Adrenal gland (tissue), 5 donors: ENCODE measurements around the gene TBC1D2B.

Experiments
- POLR2A ChIP-seq, 2 donors: fragments of 450-650 bp; IDR thresholded peaks; one replicate each; pipeline ENCODE4 v1.6.1; 2017; ENCODE audit warnings: antibody characterized with exemption in 2 of 2, mild to moderate bottlenecking in 2 of 2, moderate library complexity in 1 of 2
- TF ChIP-seq, protein P1 (sequence below), 6 experiments: fragments of 450-650 bp in 4 of 6; fragments of 200-600 bp in 2 of 6; sonication (generic) in 1 of 6; IDR thresholded peaks; 1 replicate in 5 of 6; 2 replicates in 1 of 6; pipeline versions ENCODE4 v1.5.1 to v1.8.0; 2016 to 2021; ENCODE audit warnings: antibody characterized with exemption in 6 of 6, mild to moderate bottlenecking in 2 of 6, moderate library complexity in 1 of 6
- donor health status: DM: no; HTN: no; CAD: no.

DNA sequence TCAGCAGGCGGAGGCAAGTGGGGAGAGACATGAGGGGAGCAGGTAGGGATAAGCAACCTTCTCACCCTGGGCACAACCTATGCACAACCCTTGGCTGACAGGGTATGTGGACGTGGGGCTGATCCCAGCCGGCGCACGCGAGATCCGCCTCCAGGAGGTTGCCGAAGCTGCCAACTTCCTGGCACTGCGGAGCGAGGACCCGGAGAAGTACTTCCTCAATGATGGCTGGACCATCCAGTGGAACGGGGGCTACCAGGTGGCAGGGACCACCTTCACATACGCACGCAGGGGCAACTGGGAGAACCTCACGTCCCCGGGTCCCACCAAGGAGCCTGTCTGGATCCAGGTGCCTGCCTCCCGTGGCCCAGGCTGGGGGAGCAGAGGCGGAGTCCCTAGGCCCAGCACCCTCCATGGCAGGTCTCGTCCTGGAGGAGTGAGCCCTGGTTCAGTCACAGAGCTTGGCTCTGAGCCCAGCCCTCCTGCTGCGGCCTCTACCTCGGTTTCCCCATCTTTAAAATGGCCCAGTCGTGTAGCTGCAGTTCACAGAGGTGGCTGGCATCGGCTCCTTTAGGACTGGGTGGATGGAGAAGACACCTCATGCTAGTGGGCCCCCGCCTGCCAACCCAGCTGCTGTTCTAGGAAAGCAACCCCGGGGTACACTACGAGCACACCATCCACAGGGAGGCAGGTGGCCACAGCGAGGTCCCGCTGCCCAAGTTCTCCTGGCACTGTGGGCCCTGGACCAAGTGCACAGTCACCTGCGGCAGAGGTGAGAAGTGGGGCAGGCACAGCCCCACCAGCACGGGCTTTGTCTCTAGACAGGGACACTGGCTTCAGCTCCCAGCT lies 96.0 kb downstream of the TBC1D2B start:
- TF ChIP-seq, protein P1, sequence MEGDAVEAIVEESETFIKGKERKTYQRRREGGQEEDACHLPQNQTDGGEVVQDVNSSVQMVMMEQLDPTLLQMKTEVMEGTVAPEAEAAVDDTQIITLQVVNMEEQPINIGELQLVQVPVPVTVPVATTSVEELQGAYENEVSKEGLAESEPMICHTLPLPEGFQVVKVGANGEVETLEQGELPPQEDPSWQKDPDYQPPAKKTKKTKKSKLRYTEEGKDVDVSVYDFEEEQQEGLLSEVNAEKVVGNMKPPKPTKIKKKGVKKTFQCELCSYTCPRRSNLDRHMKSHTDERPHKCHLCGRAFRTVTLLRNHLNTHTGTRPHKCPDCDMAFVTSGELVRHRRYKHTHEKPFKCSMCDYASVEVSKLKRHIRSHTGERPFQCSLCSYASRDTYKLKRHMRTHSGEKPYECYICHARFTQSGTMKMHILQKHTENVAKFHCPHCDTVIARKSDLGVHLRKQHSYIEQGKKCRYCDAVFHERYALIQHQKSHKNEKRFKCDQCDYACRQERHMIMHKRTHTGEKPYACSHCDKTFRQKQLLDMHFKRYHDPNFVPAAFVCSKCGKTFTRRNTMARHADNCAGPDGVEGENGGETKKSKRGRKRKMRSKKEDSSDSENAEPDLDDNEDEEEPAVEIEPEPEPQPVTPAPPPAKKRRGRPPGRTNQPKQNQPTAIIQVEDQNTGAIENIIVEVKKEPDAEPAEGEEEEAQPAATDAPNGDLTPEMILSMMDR (IDR thresholded peaks at IDR 0.05) = no peak
- TF ChIP-seq POLR2A (IDR thresholded peaks at IDR 0.05) = no peak
